Mononuclear cell (primary cell): ENCODE measurements around the gene CBX6. TPM values are rescaled to one million over a fixed set of nuclear protein-coding genes. Genes with fewer than 3 reads are reported as not detected.

ENCODE experiments used
- H3K27me3 ChIP-seq: 2 replicates; pipeline ENCODE4 v1.6.0; 2011; ENCODE audit warnings: low read length, control low read depth; ENCODE audit not compliant: insufficient read depth
- H3K4me1 ChIP-seq: 2 replicates; pipeline ENCODE4 v1.5.1; 2011; ENCODE audit warnings: mild to moderate bottlenecking, low read length, control low read depth; ENCODE audit not compliant: insufficient read depth
- H3K4me3 ChIP-seq: 2 replicates; pipeline ENCODE4 v1.5.1; 2011; ENCODE audit warnings: mild to moderate bottlenecking, low read length, moderate library complexity
- H3K9me3 ChIP-seq: 2 replicates; pipeline ENCODE4 v1.5.1; 2011; ENCODE audit warnings: low read depth, mild to moderate bottlenecking, control low read depth, low read length
- total RNA-seq: library from RNA; depleted of rRNA; stranded (reverse); fragments of >200 nt; gene quantifications from one replicate; pipeline ENCODE4 v1.2.3, GENCODE V29; 2012

The CBX6 gene
- total RNA-seq, 1 donor, result 28.7 TPM

- H3K4me3 ChIP-seq, result no peak overlapping the region
- no peaks in the 10 kb centered on the region for H3K4me1 ChIP-seq
- H3K27me3 ChIP-seq, result no peaks in the 10 kb centered on the region
- H3K9me3 ChIP-seq, result no peaks in the 10 kb centered on the region
These were observed 42.5 kb downstream of the CBX6 start for GRCh38 chr22:38829485-38829884.

GRCh38 chr22:38828616-38829205 is 43.3 kb downstream of the CBX6 start:
- Histone ChIP-seq H3K9me3 (no peaks in the 10 kb centered on the region), H3K4me1 (no peaks in the 10 kb centered on the region), H3K4me3 (no peak overlapping the region), H3K27me3 (no peaks in the 10 kb centered on the region)

GRCh38 chr22:38828191-38828590 is 43.8 kb downstream of the CBX6 start:
- no peaks in the 10 kb centered on the region for H3K9me3 ChIP-seq
- no peaks in the 10 kb centered on the region for H3K27me3 ChIP-seq
- H3K4me1 ChIP-seq, result no peaks in the 10 kb centered on the region
- no peak overlapping the region for H3K4me3 ChIP-seq

GRCh38 chr22:38827510-38827909 is 44.5 kb downstream of the CBX6 start:
- Histone ChIP-seq H3K9me3 (no peaks in the 10 kb centered on the region), H3K4me1 (no peaks in the 10 kb centered on the region), H3K27me3 (no peaks in the 10 kb centered on the region), H3K4me3 (no peak overlapping the region)

- Histone ChIP-seq H3K27me3 (no peaks in the 10 kb centered on the region), H3K4me1 (no peaks in the 10 kb centered on the region), H3K9me3 (no peaks in the 10 kb centered on the region), H3K4me3 (no peak overlapping the region)
These were observed 45.2 kb downstream of the CBX6 start for GRCh38 chr22:38826801-38827200.

- Histone ChIP-seq H3K4me1 (no peaks in the 10 kb centered on the region), H3K4me3 (no peak overlapping the region), H3K9me3 (no peaks in the 10 kb centered on the region), H3K27me3 (no peaks in the 10 kb centered on the region)
These were observed 45.6 kb downstream of the CBX6 start for GRCh38 chr22:38826386-38826785.

GRCh38 chr22:38824585-38824984 is 47.4 kb downstream of the CBX6 start:
- no peaks in the 10 kb centered on the region for H3K9me3 ChIP-seq
- no peaks in the 10 kb centered on the region for H3K4me1 ChIP-seq
- H3K27me3 ChIP-seq, result no peaks in the 10 kb centered on the region
- H3K4me3 ChIP-seq, result no peak overlapping the region

GRCh38 chr22:38823637-38824036 is 48.4 kb downstream of the CBX6 start:
- H3K9me3 ChIP-seq, result no peaks in the 10 kb centered on the region
- H3K4me1 ChIP-seq, result no peaks in the 10 kb centered on the region
- no peak overlapping the region for H3K4me3 ChIP-seq
- H3K27me3 ChIP-seq, result no peaks in the 10 kb centered on the region

- Histone ChIP-seq H3K4me3 (no peak overlapping the region), H3K9me3 (no peaks in the 10 kb centered on the region), H3K4me1 (no peaks in the 10 kb centered on the region), H3K27me3 (no peaks in the 10 kb centered on the region)
These were observed 48.9 kb downstream of the CBX6 start for GRCh38 chr22:38823076-38823475.

- Histone ChIP-seq H3K9me3 (no peaks in the 10 kb centered on the region), H3K4me3 (no peak overlapping the region), H3K4me1 (no peaks in the 10 kb centered on the region), H3K27me3 (no peaks in the 10 kb centered on the region)
These were observed 52.0 kb downstream of the CBX6 start for GRCh38 chr22:38820020-38820419.

GRCh38 chr22:38819387-38819940 is 52.6 kb downstream of the CBX6 start:
- no peaks in the 10 kb centered on the region for H3K27me3 ChIP-seq
- no peaks in the 10 kb centered on the region for H3K4me1 ChIP-seq
- H3K9me3 ChIP-seq, result no peaks in the 10 kb centered on the region
- no peak overlapping the region for H3K4me3 ChIP-seq

GRCh38 chr22:38817196-38817595 is 54.8 kb downstream of the CBX6 start:
- Histone ChIP-seq H3K4me3 (no peak overlapping the region), H3K9me3 (no peaks in the 10 kb centered on the region), H3K4me1 (no peaks in the 10 kb centered on the region), H3K27me3 (no peaks in the 10 kb centered on the region)

- H3K4me1 ChIP-seq, result no peaks in the 10 kb centered on the region
These were observed 56.2 kb downstream of the CBX6 start for GRCh38 chr22:38815842-38816241.

More at GRCh38 chr22:38815842-38816241, 56.2 kb downstream of the CBX6 start:
- Histone ChIP-seq H3K4me3 (no peak overlapping the region), H3K27me3 (peaks cover 2% of the 10 kb centered on the region), H3K9me3 (no peaks in the 10 kb centered on the region)
